GM12874 (cell line): ENCODE results near the gene HNRNPH1.

Source experiments
- CTCF ChIP-seq: IDR thresholded peaks from 2 replicates; pipeline ENCODE4 v1.5.1; 2011; ENCODE audit warnings: low read depth, mild to moderate bottlenecking, control low read depth, low read length, moderate library complexity; ENCODE audit not compliant: insufficient read depth

Gene HNRNPH1

GRCh38 chr5:179577286-179577960, 46.0 kb downstream of the HNRNPH1 start:
- TF ChIP-seq CTCF: no peak

- no peak for TF ChIP-seq CTCF
Measured at GRCh38 chr5:179572386-179572785, 51.1 kb downstream of the HNRNPH1 start.

GRCh38 chr5:179568721-179569120, 54.8 kb downstream of the HNRNPH1 start:
- TF ChIP-seq CTCF: no peak

- TF ChIP-seq CTCF: no peak
Measured at GRCh38 chr5:179564526-179564925, 58.9 kb downstream of the HNRNPH1 start.
